Measurements from ENCODE around the gene MUS81. TPM values are rescaled to one million over a fixed set of nuclear protein-coding genes. Genes with fewer than 3 reads are reported as not detected.

The MUS81 gene
- total RNA-seq, 1 experiment from 2014 or later: 74.6 TPM

DNA sequence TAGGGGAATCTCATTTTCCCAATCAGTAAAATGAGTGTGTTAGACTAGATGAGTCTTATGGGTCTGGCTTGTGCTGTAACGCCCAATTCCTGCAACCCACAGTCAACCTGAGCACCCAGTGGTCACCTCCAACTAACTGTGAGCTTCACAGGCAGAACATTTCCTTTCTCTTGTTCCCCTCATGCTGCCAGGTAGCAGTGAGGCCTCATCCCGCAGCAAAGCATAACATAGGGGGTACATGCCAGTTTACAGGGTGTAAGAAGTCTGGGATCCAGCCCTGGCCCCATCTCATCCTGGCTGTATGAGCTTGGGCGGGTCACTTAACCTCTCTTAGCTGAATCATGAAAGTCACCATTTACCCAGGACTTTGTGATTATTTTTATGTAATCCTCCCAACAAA, 8.7 kb downstream of the MUS81 start:
- TF ChIP-seq, protein P1, sequence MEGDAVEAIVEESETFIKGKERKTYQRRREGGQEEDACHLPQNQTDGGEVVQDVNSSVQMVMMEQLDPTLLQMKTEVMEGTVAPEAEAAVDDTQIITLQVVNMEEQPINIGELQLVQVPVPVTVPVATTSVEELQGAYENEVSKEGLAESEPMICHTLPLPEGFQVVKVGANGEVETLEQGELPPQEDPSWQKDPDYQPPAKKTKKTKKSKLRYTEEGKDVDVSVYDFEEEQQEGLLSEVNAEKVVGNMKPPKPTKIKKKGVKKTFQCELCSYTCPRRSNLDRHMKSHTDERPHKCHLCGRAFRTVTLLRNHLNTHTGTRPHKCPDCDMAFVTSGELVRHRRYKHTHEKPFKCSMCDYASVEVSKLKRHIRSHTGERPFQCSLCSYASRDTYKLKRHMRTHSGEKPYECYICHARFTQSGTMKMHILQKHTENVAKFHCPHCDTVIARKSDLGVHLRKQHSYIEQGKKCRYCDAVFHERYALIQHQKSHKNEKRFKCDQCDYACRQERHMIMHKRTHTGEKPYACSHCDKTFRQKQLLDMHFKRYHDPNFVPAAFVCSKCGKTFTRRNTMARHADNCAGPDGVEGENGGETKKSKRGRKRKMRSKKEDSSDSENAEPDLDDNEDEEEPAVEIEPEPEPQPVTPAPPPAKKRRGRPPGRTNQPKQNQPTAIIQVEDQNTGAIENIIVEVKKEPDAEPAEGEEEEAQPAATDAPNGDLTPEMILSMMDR (IDR thresholded peaks at IDR 0.05; ENCODE audit: insufficient read depth in 1 of 2, low read depth in 1 of 2, low read length in 1 of 2, severe bottlenecking in 1 of 2, unreplicated experiment in 1 of 2): no peak
- no peaks in the 10 kb centered on the region for H3K27me3 Mint-ChIP-seq (ENCODE audit: insufficient read depth, unreplicated experiment)
- Histone ChIP-seq H3K27me3 (replicated peaks; ENCODE audit: control insufficient read depth, insufficient read depth, low read length) (no peaks in the 10 kb centered on the region), H3K36me3 (ENCODE audit: control insufficient read depth, insufficient read depth, low read length) (no peaks in the 10 kb centered on the region), H3K4me3 (ENCODE audit: low read depth, low read length) (no peak overlapping the region), H3K9me3 (no peaks in the 10 kb centered on the region), H3K4me1 (0 out of 2 replicates have a peak, but pooled peaks cover 3% of the 10 kb centered on the region)
- H3K27ac Mint-ChIP-seq (ENCODE audit: unreplicated experiment): peak overlapping the region; percentile 9
- intact Hi-C loops (cut with micrococcal nuclease; ENCODE audit: unreplicated experiment): no loop called here
- H3K36me3 Mint-ChIP-seq (ENCODE audit: insufficient read depth, unreplicated experiment): peaks cover 47% of the 10 kb centered on the region
- no TSS peak for BruUV-seq (replicated peaks)
- H3K4me1 Mint-ChIP-seq (ENCODE audit: low read depth, unreplicated experiment): peaks cover 6% of the 10 kb centered on the region
- POLR2A ChIA-PET: interaction anchor here (0.8 to 2.2 kb wide), 3 partner anchors 8 to 22 kb away, joined by 4 to 9 read pairs (median 5); no protein-coding TSS in a partner anchor
- no peak for DNase-seq
- CTCF ChIA-PET: interaction anchor here (1.1 to 4.3 kb wide), 4 partner anchors 9 to 117 kb away, joined by 4 to 39 read pairs (median 24); partner anchors contain the start of genes FIBP and MUS81
- no peaks in the 10 kb centered on the region for H3K9me3 Mint-ChIP-seq (ENCODE audit: unreplicated experiment)
- H3K4me3 Mint-ChIP-seq (ENCODE audit: unreplicated experiment): no peak overlapping the region

DNA sequence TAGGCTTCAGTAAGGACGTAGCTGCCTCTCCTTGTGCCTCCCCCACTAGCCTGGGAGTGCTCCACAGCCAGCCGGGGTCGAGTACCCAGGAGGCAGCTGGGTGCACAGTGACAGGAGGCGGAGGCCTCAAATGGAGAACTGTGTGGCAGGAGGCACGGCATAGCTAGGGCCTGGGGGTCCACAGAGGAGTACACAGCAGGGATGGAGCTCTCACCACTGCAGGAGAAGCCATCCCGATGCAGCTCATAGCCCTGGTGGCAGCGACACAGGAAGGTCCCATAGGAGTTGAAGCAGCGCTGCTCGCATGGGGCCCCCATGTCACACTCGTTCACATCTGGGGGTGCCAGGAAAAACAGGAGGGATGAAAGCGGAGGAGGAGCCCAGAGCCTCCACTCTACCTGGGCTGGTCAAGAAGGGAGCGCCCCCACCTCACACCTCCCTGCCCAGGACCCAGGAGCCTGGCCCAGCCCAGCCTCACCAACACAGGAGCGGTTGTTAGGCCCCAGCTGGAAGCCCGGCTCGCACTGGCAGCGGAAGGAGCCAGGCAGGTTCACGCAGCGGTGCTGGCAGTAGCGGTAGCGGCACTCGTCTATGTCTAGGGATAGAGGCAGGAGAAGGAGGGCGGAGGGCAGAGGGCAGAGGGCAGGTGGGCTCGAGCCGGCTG, 9.5 kb downstream of the MUS81 start:
- no peak overlapping the region for H3K4me3 ChIP-seq (ENCODE audit: low read depth, low read length)
- POLR2A ChIA-PET: interaction anchor here (0.8 to 2.2 kb wide), 3 partner anchors 9 to 21 kb away, joined by 4 to 9 read pairs (median 5); no protein-coding TSS in a partner anchor
- H3K9me3 ChIP-seq: no peaks in the 10 kb centered on the region
- BruUV-seq (replicated peaks): no TSS peak
- H3K4me3 Mint-ChIP-seq (ENCODE audit: unreplicated experiment): no peak overlapping the region
- H3K27me3 Mint-ChIP-seq (ENCODE audit: insufficient read depth, unreplicated experiment): no peaks in the 10 kb centered on the region
- CTCF ChIA-PET: interaction anchor here (1.1 to 4.3 kb wide), 4 partner anchors 10 to 116 kb away, joined by 4 to 39 read pairs (median 24); partner anchors contain the start of genes FIBP and MUS81
- no peak for DNase-seq
- no peaks in the 10 kb centered on the region for H3K27me3 ChIP-seq (replicated peaks; ENCODE audit: control insufficient read depth, insufficient read depth, low read length)
- no peaks in the 10 kb centered on the region for H3K9me3 Mint-ChIP-seq (ENCODE audit: unreplicated experiment)
- H3K36me3 Mint-ChIP-seq (ENCODE audit: insufficient read depth, unreplicated experiment): peaks cover 40% of the 10 kb centered on the region
- H3K4me1 Mint-ChIP-seq (ENCODE audit: low read depth, unreplicated experiment): peaks cover 6% of the 10 kb centered on the region
- H3K36me3 ChIP-seq (ENCODE audit: control insufficient read depth, insufficient read depth, low read length): no peaks in the 10 kb centered on the region
- intact Hi-C loops (cut with micrococcal nuclease; ENCODE audit: unreplicated experiment): no loop called here
- H3K4me1 ChIP-seq: 0 out of 2 replicates have a peak, but pooled peaks cover 3% of the 10 kb centered on the region
- TF ChIP-seq, protein P1 (IDR thresholded peaks at IDR 0.05; ENCODE audit: insufficient read depth in 1 of 2, low read depth in 1 of 2, low read length in 1 of 2, severe bottlenecking in 1 of 2, unreplicated experiment in 1 of 2): no peak
- peak overlapping the region; percentile 9 for H3K27ac Mint-ChIP-seq (ENCODE audit: unreplicated experiment)

DNA sequence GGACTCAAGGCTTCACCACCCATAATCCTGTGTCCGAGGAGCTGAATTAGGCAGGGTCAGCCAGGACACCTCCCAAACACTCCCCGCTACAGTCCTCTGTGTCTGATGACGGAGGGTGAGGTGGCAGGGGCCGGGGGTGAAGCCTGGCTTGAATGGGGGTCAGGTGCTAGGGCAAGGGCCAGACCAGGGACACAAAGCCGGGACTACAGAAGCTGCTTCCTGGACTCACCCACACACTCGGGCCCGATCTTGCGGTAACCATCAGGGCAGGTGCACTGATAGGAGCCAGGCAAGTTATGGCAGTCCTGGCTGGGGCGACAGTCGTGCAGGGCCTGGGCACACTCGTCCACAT, 10.1 kb downstream of the MUS81 start:
- BruUV-seq (replicated peaks): no TSS peak
- Mint-ChIP-seq H3K9me3 (ENCODE audit: unreplicated experiment) (no peaks in the 10 kb centered on the region), H3K4me3 (ENCODE audit: unreplicated experiment) (no peak overlapping the region), H3K27ac (ENCODE audit: unreplicated experiment) (peak overlapping the region; percentile 9), H3K4me1 (ENCODE audit: low read depth, unreplicated experiment) (peaks cover 6% of the 10 kb centered on the region), H3K27me3 (ENCODE audit: insufficient read depth, unreplicated experiment) (no peaks in the 10 kb centered on the region), H3K36me3 (ENCODE audit: insufficient read depth, unreplicated experiment) (peaks cover 35% of the 10 kb centered on the region)
- DNase-seq: no peak
- 0 out of 2 replicates have a peak, but pooled peaks cover 3% of the 10 kb centered on the region for H3K4me1 ChIP-seq
- ChIA-PET POLR2A (interaction anchor here (1.9 kb wide), 1 partner anchor 10 kb away, joined by 10 read pairs; the partner anchor contains the start of gene MUS81), CTCF (interaction anchor here (2.3 to 4.3 kb wide), 3 partner anchors 10 to 18 kb away, joined by 11 to 39 read pairs (median 37); partner anchors contain the start of genes FIBP and MUS81)
- no peaks in the 10 kb centered on the region for H3K27me3 ChIP-seq (replicated peaks; ENCODE audit: control insufficient read depth, insufficient read depth, low read length)
- TF ChIP-seq, protein P1 (IDR thresholded peaks at IDR 0.05; ENCODE audit: insufficient read depth in 1 of 2, low read depth in 1 of 2, low read length in 1 of 2, severe bottlenecking in 1 of 2, unreplicated experiment in 1 of 2): no peak
- no peak overlapping the region for H3K4me3 ChIP-seq (ENCODE audit: low read depth, low read length)
- intact Hi-C loops (cut with micrococcal nuclease; ENCODE audit: unreplicated experiment): no loop called here
- H3K36me3 ChIP-seq (ENCODE audit: control insufficient read depth, insufficient read depth, low read length): no peaks in the 10 kb centered on the region
- no peaks in the 10 kb centered on the region for H3K9me3 ChIP-seq
